PC-9 (cell line): ENCODE measurements around the gene C8G. TPM values are rescaled to one million over a fixed set of nuclear protein-coding genes. Genes with fewer than 3 reads are reported as not detected.
A peak's percentile ranks its signal among the peaks of the same experiment; 100 is the strongest.

ENCODE experiments used
- BruUV-seq: library from RNA; stranded (reverse); fragments of 400-500 nt; replicated peaks from 2 replicates; lab custom pipeline; 2021; lab: Mats Ljungman, UMichigan
- CTCF ChIA-PET: fragments of 300-600 bp; sonication (Branson Sonifier 250); formaldehyde crosslinking; loops from one replicate; lab custom pipeline; 2022; ENCODE audit warnings: antibody characterized with exemption; lab: Charles Lee
- POLR2A ChIA-PET: fragments of 300-600 bp; sonication (Branson Sonifier 250); formaldehyde crosslinking; loops from one replicate; lab custom pipeline; 2022; ENCODE audit warnings: antibody characterized with exemption; ENCODE audit not compliant: unreplicated experiment; lab: Charles Lee
- DNase-seq, 2 experiments: peaks; one replicate each; pipeline versions ENCODE4 v3.0.0 to v3.0.0-alpha.2; 2015 to 2022; ENCODE audit warnings: mixed read lengths in 1 of 2
- H2AFZ ChIP-seq: fragments of 200-600 bp; sonication (generic); 2 replicates; pipeline ENCODE4 v1.8.1; 2017; ENCODE audit warnings: antibody characterized with exemption
- H3F3A ChIP-seq: fragments of 200-600 bp; sonication (generic); 2 replicates; pipeline ENCODE4 v1.8.1; 2017; ENCODE audit warnings: antibody characterized with exemption, mild to moderate bottlenecking, low read depth; ENCODE audit not compliant: insufficient read depth
- H3K27ac ChIP-seq: fragments of 200-600 bp; sonication (generic); 2 replicates; pipeline ENCODE4 v1.6.1; 2016; ENCODE audit warnings: mixed run types
- H3K27me3 ChIP-seq: fragments of 200-600 bp; sonication (generic); 2 replicates; pipeline ENCODE4 v1.6.1; 2016; ENCODE audit warnings: low read depth, mixed run types; ENCODE audit not compliant: insufficient read depth
- H3K36me3 ChIP-seq: fragments of 200-600 bp; sonication (generic); 2 replicates; pipeline ENCODE4 v1.6.1; 2016; ENCODE audit warnings: low read depth, mixed run types
- H3K4me1 ChIP-seq: fragments of 200-600 bp; sonication (generic); replicated peaks from 2 replicates; pipeline ENCODE4 v1.6.1; 2016; ENCODE audit warnings: mixed run types; ENCODE audit not compliant: insufficient read depth
- H3K4me2 ChIP-seq: fragments of 200-600 bp; sonication (generic); 2 replicates; pipeline ENCODE4 v1.6.1; 2017; ENCODE audit warnings: mixed run types
- H3K4me3 ChIP-seq: fragments of 200-600 bp; sonication (generic); 2 replicates; pipeline ENCODE4 v1.6.1; 2016; ENCODE audit warnings: mixed run types
- H3K79me2 ChIP-seq: fragments of 200-600 bp; sonication (generic); 2 replicates; pipeline ENCODE4 v1.6.1; 2017; ENCODE audit warnings: low read depth, mixed run types
- H3K9me2 ChIP-seq: fragments of 200-600 bp; sonication (generic); 2 replicates; pipeline ENCODE4 v1.8.1; 2017; ENCODE audit warnings: mild to moderate bottlenecking; ENCODE audit not compliant: insufficient read depth
- H3K9me3 ChIP-seq: fragments of 200-600 bp; sonication (generic); 2 replicates; pipeline ENCODE4 v1.8.1; 2016; ENCODE audit warnings: low read depth; ENCODE audit not compliant: insufficient read depth
- H4K20me1 ChIP-seq: fragments of 200-600 bp; sonication (generic); 2 replicates; pipeline ENCODE4 v1.8.1; 2017; ENCODE audit not compliant: insufficient read depth
- EZH2 ChIP-seq: fragments of 200-600 bp; sonication (generic); IDR thresholded peaks from 2 replicates; pipeline ENCODE4 v1.8.0; 2017; ENCODE audit warnings: antibody characterized with exemption, low read depth
- intact Hi-C: fragments of 100-400 bp; cut with micrococcal nuclease; formaldehyde crosslinking; loops from one replicate; pipeline ENCODE4 v1.10.0; 2022; ENCODE audit not compliant: unreplicated experiment
- total RNA-seq: library from RNA; stranded (reverse); gene quantifications from 2 replicates; pipeline ENCODE4 v1.2.3, GENCODE V29; 2021
- TF ChIP-seq, protein P1 (sequence below): fragments of 200-600 bp; sonication (generic); conservative IDR thresholded peaks from 2 replicates; pipeline ENCODE4 v1.6.1; 2017; ENCODE audit warnings: mixed run types, antibody characterized with exemption, mild to moderate bottlenecking, moderate library complexity

C8G gene
- total RNA-seq, 1 experiment from 2014 or later: 2.3 TPM

DNA sequence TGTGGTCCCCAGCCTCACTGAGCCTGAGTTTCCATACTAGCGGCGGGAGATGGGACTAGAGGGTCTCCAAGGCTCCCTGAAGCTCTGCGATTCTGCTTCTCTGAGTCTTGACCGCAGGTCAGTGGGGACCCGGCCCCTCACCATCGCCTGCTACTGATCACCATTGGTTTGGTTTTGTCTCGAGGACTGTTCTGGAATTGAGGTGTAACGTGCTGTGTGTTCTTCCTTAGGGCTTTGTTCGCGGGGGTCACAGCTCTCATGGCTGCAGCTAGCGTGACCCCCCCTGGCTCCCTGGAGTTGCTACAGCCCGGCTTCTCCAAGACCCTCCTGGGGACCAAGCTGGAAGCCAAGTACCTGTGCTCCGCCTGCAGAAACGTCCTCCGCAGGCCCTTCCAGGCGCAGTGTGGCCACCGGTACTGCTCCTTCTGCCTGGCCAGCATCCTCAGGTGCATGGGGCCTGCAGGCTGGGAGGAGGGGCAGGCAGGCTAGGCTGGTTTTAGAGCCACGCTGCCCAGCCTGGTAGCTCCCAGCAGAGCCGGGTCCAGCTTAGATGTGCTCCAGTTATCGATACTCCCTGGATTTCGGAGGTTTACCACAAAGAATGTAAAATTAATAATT lies 46.5 kb upstream of the C8G start:
- Histone ChIP-seq H3K27me3 (no peaks in the 10 kb centered on the region), H3K27ac (no peak overlapping the region), H3K79me2 (peaks cover 17% of the 10 kb centered on the region; the same call in 1 of the 2 replicates), H2AFZ (no peak overlapping the region), H3K4me1 (peaks cover 44% of the 10 kb centered on the region), H3K9me3 (no peaks in the 10 kb centered on the region), H3K4me2 (no peak overlapping the region), H3K36me3 (peaks cover 8% of the 10 kb centered on the region; the same call in 1 of the 2 replicates), H3K4me3 (no peak overlapping the region), H3F3A (peaks cover 53% of the 10 kb centered on the region), H4K20me1 (no peaks in the 10 kb centered on the region; the same call in 1 of the 2 replicates), H3K9me2 (no peaks in the 10 kb centered on the region)
- no peak for TF ChIP-seq EZH2
- TF ChIP-seq, protein P1, sequence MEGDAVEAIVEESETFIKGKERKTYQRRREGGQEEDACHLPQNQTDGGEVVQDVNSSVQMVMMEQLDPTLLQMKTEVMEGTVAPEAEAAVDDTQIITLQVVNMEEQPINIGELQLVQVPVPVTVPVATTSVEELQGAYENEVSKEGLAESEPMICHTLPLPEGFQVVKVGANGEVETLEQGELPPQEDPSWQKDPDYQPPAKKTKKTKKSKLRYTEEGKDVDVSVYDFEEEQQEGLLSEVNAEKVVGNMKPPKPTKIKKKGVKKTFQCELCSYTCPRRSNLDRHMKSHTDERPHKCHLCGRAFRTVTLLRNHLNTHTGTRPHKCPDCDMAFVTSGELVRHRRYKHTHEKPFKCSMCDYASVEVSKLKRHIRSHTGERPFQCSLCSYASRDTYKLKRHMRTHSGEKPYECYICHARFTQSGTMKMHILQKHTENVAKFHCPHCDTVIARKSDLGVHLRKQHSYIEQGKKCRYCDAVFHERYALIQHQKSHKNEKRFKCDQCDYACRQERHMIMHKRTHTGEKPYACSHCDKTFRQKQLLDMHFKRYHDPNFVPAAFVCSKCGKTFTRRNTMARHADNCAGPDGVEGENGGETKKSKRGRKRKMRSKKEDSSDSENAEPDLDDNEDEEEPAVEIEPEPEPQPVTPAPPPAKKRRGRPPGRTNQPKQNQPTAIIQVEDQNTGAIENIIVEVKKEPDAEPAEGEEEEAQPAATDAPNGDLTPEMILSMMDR: no peak
- ChIA-PET POLR2A (interaction anchor here (0.5 to 1.0 kb wide), 4 partner anchors 32 to 319 kb away, joined by 3 to 8 read pairs (median 4); partner anchors contain the start of gene EDF1), CTCF (interaction anchor here (0.6 kb wide), 1 partner anchor 56 kb away, joined by 3 read pairs; the partner anchor contains the start of gene AJM1)
- no peak for DNase-seq
- intact Hi-C loops: no loop called here
- BruUV-seq: no TSS peak

DNA sequence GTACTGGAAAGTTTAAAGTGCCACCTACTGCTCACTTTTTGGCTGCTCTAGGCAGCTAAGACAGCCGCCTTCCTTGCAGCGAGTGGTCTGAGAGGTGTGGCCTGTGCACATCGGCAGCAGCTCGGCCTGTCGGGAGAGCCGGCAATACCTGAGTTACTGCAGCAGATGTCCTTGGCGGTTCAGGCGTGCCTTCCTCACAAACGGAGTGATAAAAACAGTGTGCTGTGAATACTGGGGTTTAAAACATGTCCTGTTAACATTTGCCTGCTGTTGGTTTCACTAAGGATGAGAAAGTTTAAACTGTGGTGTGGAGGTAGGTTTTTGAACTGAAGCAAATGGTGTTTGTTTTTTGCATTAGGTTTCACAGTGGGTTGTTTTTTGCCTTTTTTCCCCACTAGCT lies 45.8 kb upstream of the C8G start:
- Histone ChIP-seq H3K27me3 (no peaks in the 10 kb centered on the region), H3K4me3 (no peak overlapping the region), H3K9me3 (no peaks in the 10 kb centered on the region), H3K4me2 (no peak overlapping the region), H3K36me3 (peaks cover 8% of the 10 kb centered on the region; the same call in 1 of the 2 replicates), H3K27ac (peak overlapping the region; percentile 99), H3K9me2 (no peaks in the 10 kb centered on the region), H4K20me1 (no peaks in the 10 kb centered on the region; the same call in 1 of the 2 replicates), H2AFZ (no peak overlapping the region), H3F3A (peaks cover 57% of the 10 kb centered on the region), H3K4me1 (peaks cover 44% of the 10 kb centered on the region), H3K79me2 (peaks cover 21% of the 10 kb centered on the region; the same call in 1 of the 2 replicates)
- CTCF ChIA-PET: no interaction called here
- peak in 1 of 2 experiments; percentile 59 for DNase-seq
- POLR2A ChIA-PET: interaction anchor here (0.5 to 1.0 kb wide), 4 partner anchors 33 to 319 kb away, joined by 3 to 8 read pairs (median 4); partner anchors contain the start of gene EDF1
- TF ChIP-seq, protein P1: no peak
- no peak for TF ChIP-seq EZH2
- intact Hi-C loops: no loop called here
- BruUV-seq: no TSS peak

DNA sequence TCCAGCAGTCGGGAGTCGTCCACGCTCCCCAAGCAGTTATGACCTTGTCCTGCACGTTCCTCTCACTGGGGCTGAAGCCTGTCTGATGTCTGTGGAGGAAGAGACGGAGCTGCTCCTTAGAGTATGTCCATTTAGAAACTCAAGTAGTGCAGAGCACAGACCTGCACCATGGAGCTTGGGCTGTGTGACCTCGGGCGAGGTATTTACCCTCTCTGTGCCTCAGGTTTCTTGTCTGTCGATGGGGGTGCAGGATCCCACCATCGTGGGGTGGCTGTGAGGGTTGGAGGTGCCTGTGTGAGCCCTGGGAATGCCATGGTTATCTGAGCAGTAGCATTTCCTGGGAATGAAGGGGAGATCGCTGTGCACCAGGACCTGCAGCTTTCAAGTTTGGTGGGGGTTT lies 44.5 kb upstream of the C8G start:
- Histone ChIP-seq H3K79me2 (peaks cover 20% of the 10 kb centered on the region), H3K4me1 (peaks cover 44% of the 10 kb centered on the region), H3F3A (peaks cover 57% of the 10 kb centered on the region), H3K9me2 (no peaks in the 10 kb centered on the region), H3K36me3 (peaks cover 16% of the 10 kb centered on the region), H2AFZ (no peak overlapping the region), H3K9me3 (no peaks in the 10 kb centered on the region), H4K20me1 (no peaks in the 10 kb centered on the region; the same call in 1 of the 2 replicates), H3K4me3 (peak overlapping the region; percentile 14; the same call in 1 of the 2 replicates), H3K27me3 (no peaks in the 10 kb centered on the region), H3K27ac (peak overlapping the region; percentile 99), H3K4me2 (peak overlapping the region; percentile 85)
- no peak for DNase-seq
- CTCF ChIA-PET: interaction anchor here (0.6 kb wide), 1 partner anchor 18 kb away, joined by 8 read pairs; no protein-coding TSS in a partner anchor
- TF ChIP-seq EZH2: no peak
- TF ChIP-seq, protein P1: no peak
- POLR2A ChIA-PET: interaction anchor here (1.0 kb wide), 1 partner anchor 14 kb away, joined by 5 read pairs; the partner anchor contains the start of gene TRAF2
- no TSS peak for BruUV-seq
- intact Hi-C loops: loop anchor here (5.0 kb wide), 1 partner anchor 33 kb away; the partner anchor contains the start of gene EDF1
